Brain microvascular endothelial cell (primary cell): ENCODE measurements around the gene DAND5.

ENCODE experiments used
- DNase-seq: peaks from one replicate; pipeline ENCODE4 v3.0.0-alpha.2; 2020
- H3K27ac ChIP-seq: fragments of 250-450 bp; sonication (Bioruptor Pico); 2 replicates; pipeline ENCODE4 v1.5.1; 2020; ENCODE audit warnings: mild to moderate bottlenecking, moderate library complexity
- H3K27me3 ChIP-seq: fragments of 250-450 bp; sonication (Bioruptor Pico); replicated peaks from 2 replicates; pipeline ENCODE4 v1.5.1; 2020; ENCODE audit warnings: mild to moderate bottlenecking
- H3K36me3 ChIP-seq: fragments of 250-450 bp; sonication (Bioruptor Pico); replicated peaks from 2 replicates; pipeline ENCODE4 v1.5.1; 2020; ENCODE audit warnings: mild to moderate bottlenecking
- H3K4me3 ChIP-seq: 2 replicates; pipeline ENCODE4 v1.5.1; 2011; ENCODE audit warnings: low read depth, mild to moderate bottlenecking, control low read depth, low read length, moderate library complexity
- CTCF ChIP-seq: IDR thresholded peaks from 2 replicates; pipeline ENCODE4 v1.5.1; 2011; ENCODE audit warnings: low read depth, mild to moderate bottlenecking, moderate library complexity, low read length, control low read depth, inconsistent platforms; ENCODE audit errors: missing control alignments
- in situ Hi-C: cut with HindIII; loops from 2 replicates; pipeline ENCODE4 v1.10.0; 2017; ENCODE audit warnings: low sequenced_read_pairs, low pct_ligation_motif_present

DAND5 gene

GRCh38 chr19:13023656-13024055 lies 54.3 kb downstream of the DAND5 start:
- H3K27me3 ChIP-seq, result no peaks in the 10 kb centered on the region
- DNase-seq, result no peak
- H3K4me3 ChIP-seq, result peak overlapping the region; percentile 55
- TF ChIP-seq CTCF, result no peak
- H3K36me3 ChIP-seq, result no peaks in the 10 kb centered on the region
- in situ Hi-C loops, result no loop called here
- no peak overlapping the region for H3K27ac ChIP-seq
